Measurements from ENCODE around the gene SAMD10. TPM values are rescaled to one million over a fixed set of nuclear protein-coding genes. Genes with fewer than 3 reads are reported as not detected.
A peak's percentile ranks its signal among the peaks of the same experiment; 100 is the strongest.

Gene SAMD10
- total and polyA plus RNA-seq, 8 donors = 2.9 to 68.1 (median 6.5) TPM

DNA sequence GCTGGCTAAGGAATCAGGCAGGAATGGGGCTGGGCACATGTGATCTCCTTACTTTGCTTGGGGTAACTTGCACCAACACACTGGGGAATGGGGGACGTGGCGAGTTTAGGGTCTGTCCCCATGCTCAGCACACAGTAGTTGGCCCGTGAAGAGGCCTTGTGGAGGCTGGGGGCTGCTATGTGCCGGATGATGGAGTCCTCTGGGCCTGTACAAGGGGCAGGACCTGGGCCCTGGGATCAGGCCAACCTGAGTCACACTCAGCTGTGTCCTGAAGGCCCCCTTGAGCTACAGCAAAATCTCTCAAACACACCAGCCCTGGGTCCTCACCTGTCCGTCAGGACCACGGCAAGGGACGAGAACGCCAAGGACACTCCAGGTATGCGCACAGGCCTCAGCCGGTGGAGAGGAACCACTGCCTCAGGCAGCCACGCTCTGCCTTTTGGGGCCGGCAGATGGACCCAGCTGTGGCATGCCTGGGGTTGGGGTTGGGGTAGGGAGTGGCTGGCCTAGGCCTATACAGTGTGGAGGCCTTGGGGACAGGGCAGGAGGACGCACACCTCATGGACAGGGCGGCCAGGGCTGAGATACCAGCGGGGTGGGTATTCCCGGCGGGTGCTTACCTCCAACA, 34.3 kb downstream of the SAMD10 start:
- H3K4me1 ChIP-seq = peaks cover 35 to 64% (median 54%) of the 10 kb centered on the region in 4 donors
- H3K9me3 ChIP-seq = no peaks in the 10 kb centered on the region
- H3K4me3 ChIP-seq = no peak overlapping the region
- no peak for DNase-seq
- intact Hi-C loops (cut with DNase I; ENCODE audit: low total_unique reads) = no loop called here
- H3K27me3 ChIP-seq = no peaks in the 10 kb centered on the region
- no peak overlapping the region for H3K27ac ChIP-seq
- peaks cover 40 to 58% (median 55%) of the 10 kb centered on the region in 4 donors for H3K36me3 ChIP-seq
- no peak for TF ChIP-seq POLR2AphosphoS5 (IDR thresholded peaks at IDR 0.05)
- no peak for TF ChIP-seq EP300 (IDR thresholded peaks at IDR 0.05)
- TF ChIP-seq CTCF (IDR thresholded peaks at IDR 0.05) = no peak
- TF ChIP-seq POLR2A (IDR thresholded peaks at IDR 0.05) = no peak
- WGBS, 5 donors = 86 to 93% (median 91%) methylated on average over 10 to 17 of the region's 17 CpGs

GRCh38 chr20:63944078-63944941, 35.1 kb downstream of the SAMD10 start:
- Histone ChIP-seq H3K27me3 (no peaks in the 10 kb centered on the region), H3K4me1 (peaks cover 27 to 56% (median 50%) of the 10 kb centered on the region in 4 donors), H3K27ac (no peak overlapping the region), H3K36me3 (peaks cover 44 to 67% (median 64%) of the 10 kb centered on the region in 4 donors), H3K9me3 (no peaks in the 10 kb centered on the region), H3K4me3 (no peak overlapping the region)
- WGBS, 5 donors = 88 to 96% (median 90%) methylated on average over 16 to 35 of the region's 35 CpGs
- no peak for DNase-seq
- TF ChIP-seq POLR2AphosphoS5 (IDR thresholded peaks at IDR 0.05) = no peak
- intact Hi-C loops (cut with DNase I; ENCODE audit: low total_unique reads) = no loop called here

DNA sequence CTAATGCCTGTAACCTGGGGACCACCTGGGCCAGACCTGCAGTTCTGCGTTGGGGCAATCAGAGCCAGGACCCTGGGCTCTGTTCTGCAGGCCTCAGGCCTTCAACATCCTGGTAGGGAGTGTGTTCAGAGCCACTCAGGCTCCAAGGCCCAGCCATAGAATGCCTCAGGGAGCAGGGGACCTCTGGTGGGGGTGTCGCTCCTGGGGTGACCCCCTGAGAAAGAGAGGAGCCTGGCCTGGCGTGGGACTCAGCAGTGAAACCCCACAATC, 35.7 kb downstream of the SAMD10 start:
- Histone ChIP-seq H3K27ac (peak overlapping the region in 1 of 5 donors; percentile 80), H3K4me1 (peaks cover 21 to 53% (median 46%) of the 10 kb centered on the region in 4 donors), H3K4me3 (no peak overlapping the region), H3K27me3 (no peaks in the 10 kb centered on the region), H3K9me3 (no peaks in the 10 kb centered on the region), H3K36me3 (peaks cover 44 to 72% (median 69%) of the 10 kb centered on the region in 4 donors)
- intact Hi-C loops (cut with DNase I; ENCODE audit: low total_unique reads) = no loop called here
- no peak for DNase-seq
- WGBS, 5 donors = 83 to 100% (median 95%) methylated on average over 1 to 3 of the region's 3 CpGs
- no peak for TF ChIP-seq EP300 (IDR thresholded peaks at IDR 0.05)
- TF ChIP-seq POLR2A (IDR thresholded peaks at IDR 0.05) = no peak
- TF ChIP-seq CTCF (IDR thresholded peaks at IDR 0.05) = no peak
- TF ChIP-seq POLR2AphosphoS5 (IDR thresholded peaks at IDR 0.05) = no peak

DNA sequence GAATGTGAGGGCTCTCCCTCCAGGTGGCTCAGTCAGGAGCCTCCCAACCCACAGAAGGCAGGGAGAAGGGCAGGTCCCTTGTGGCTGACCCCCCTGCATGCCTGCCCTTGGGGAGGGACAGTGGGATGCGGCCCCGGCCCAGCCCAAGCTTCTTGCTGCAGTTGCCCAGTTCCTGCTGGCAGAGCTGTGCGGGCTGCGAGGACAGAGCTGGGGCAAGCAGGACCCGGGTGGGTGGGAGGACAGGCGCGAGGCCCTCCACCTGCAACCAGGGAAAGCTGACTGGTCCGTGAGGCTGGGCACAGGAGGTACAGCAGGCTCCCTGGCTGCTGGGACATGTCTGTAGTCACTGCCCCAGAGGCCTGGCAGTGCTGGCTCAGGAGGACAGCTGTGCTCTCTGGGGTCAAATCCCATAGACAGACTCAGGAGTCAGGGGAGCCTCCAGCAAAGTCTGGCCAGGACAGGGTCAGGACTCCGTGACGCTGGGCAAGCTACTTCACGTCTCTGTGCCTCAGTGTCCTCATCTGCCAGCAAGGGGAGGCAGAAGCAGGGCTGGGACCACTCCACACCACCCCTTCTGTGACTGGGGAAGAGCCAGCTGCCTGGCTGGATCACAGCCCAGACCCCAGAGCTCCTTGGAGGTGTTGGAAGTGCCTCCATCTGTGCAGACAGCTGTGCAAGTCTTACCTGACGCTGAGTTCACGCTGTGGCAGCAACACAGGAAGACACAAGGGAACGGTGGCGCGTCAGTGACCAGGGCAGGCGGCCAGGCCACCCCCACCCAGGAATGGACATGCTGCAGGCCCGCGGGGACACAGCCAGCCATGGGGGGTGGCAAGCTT, 36.3 kb downstream of the SAMD10 start:
- Histone ChIP-seq H3K27ac (peak overlapping the region; percentile 33 to 80 (median 67)), H3K36me3 (peaks cover 44 to 78% (median 74%) of the 10 kb centered on the region in 4 donors), H3K9me3 (no peaks in the 10 kb centered on the region), H3K4me3 (no peak overlapping the region), H3K4me1 (peaks cover 18 to 53% (median 44%) of the 10 kb centered on the region in 4 donors), H3K27me3 (no peaks in the 10 kb centered on the region)
- intact Hi-C loops (cut with DNase I; ENCODE audit: low total_unique reads) = no loop called here
- WGBS, 5 donors = 77 to 90% (median 86%) methylated on average over 2 to 19 of the region's 19 CpGs
- no peak for DNase-seq
- TF ChIP-seq CTCF (IDR thresholded peaks at IDR 0.05) = no peak
- TF ChIP-seq EP300 (IDR thresholded peaks at IDR 0.05) = no peak
- no peak for TF ChIP-seq POLR2AphosphoS5 (IDR thresholded peaks at IDR 0.05)
- no peak for TF ChIP-seq POLR2A (IDR thresholded peaks at IDR 0.05)

Data from stomach (tissue), 9 donors.